ENCODE results near the gene ALKBH7. TPM values are rescaled to one million over a fixed set of nuclear protein-coding genes. Genes with fewer than 3 reads are reported as not detected.
"Not testable (repeated sequence)": the region's sequence is repeated elsewhere in the genome, so short reads cannot be mapped to it uniquely, and the experiment has no call there.

Gene ALKBH7
- total RNA-seq, 1 experiment from 2014 or later = 48.4 TPM

- Histone ChIP-seq H3K27me3 (no peaks in the 10 kb centered on the region), H3K36me3 (no peaks in the 10 kb centered on the region), H3K4me3 (no peak overlapping the region), H3K9me3 (no peaks in the 10 kb centered on the region)
- no peak for DNase-seq
Observed at GRCh38 chr19:6359568-6360341, 12.8 kb upstream of the ALKBH7 start.

- not testable (repeated sequence) for H3K27me3 ChIP-seq, DNase-seq, H3K36me3 ChIP-seq, H3K9me3 ChIP-seq, H3K4me3 ChIP-seq
Observed at GRCh38 chr19:6360445-6360844, 12.1 kb upstream of the ALKBH7 start.

- not testable (repeated sequence) for DNase-seq, H3K36me3 ChIP-seq, H3K27me3 ChIP-seq, H3K9me3 ChIP-seq
- H3K4me3 ChIP-seq = peak overlapping the region; percentile 80
Observed at GRCh38 chr19:6360857-6361216, 11.8 kb upstream of the ALKBH7 start.

- Histone ChIP-seq H3K4me3 (peak overlapping the region; percentile 80), H3K9me3 (no peaks in the 10 kb centered on the region), H3K36me3 (peaks cover 5% of the 10 kb centered on the region; the same call in 1 of the 2 replicates), H3K27me3 (no peaks in the 10 kb centered on the region)
- DNase-seq = peak; percentile 9
Observed at GRCh38 chr19:6362027-6362350, 10.6 kb upstream of the ALKBH7 start.

- Histone ChIP-seq H3K36me3 (peaks cover 5% of the 10 kb centered on the region; the same call in 1 of the 2 replicates), H3K4me3 (peak overlapping the region; percentile 80), H3K27me3 (no peaks in the 10 kb centered on the region), H3K9me3 (no peaks in the 10 kb centered on the region)
- DNase-seq = no peak
Observed at GRCh38 chr19:6362351-6362801, 10.2 kb upstream of the ALKBH7 start.

- Histone ChIP-seq H3K9me3 (no peaks in the 10 kb centered on the region), H3K27me3 (no peaks in the 10 kb centered on the region), H3K4me3 (no peak overlapping the region), H3K36me3 (peaks cover 7% of the 10 kb centered on the region; the same call in 1 of the 2 replicates)
- DNase-seq = no peak
Observed at GRCh38 chr19:6364353-6364752, 8.2 kb upstream of the ALKBH7 start.

- peak; percentile 93 for DNase-seq
- H3K36me3 ChIP-seq = no peaks in the 10 kb centered on the region
- H3K9me3 ChIP-seq = no peaks in the 10 kb centered on the region
- peak overlapping the region; percentile 73 for H3K4me3 ChIP-seq
- H3K27me3 ChIP-seq = no peaks in the 10 kb centered on the region
Observed at GRCh38 chr19:6373096-6373812, 660 bp downstream of the ALKBH7 start.

- H3K36me3 ChIP-seq = no peaks in the 10 kb centered on the region
- H3K9me3 ChIP-seq = no peaks in the 10 kb centered on the region
- H3K4me3 ChIP-seq = peak overlapping the region; percentile 45
- DNase-seq = no peak
- H3K27me3 ChIP-seq = no peaks in the 10 kb centered on the region
Observed at GRCh38 chr19:6373813-6374108, 1.2 kb downstream of the ALKBH7 start.

GRCh38 chr19:6374161-6374709 lies 1.6 kb downstream of the ALKBH7 start:
- Histone ChIP-seq H3K27me3 (no peaks in the 10 kb centered on the region), H3K36me3 (no peaks in the 10 kb centered on the region), H3K4me3 (no peak overlapping the region), H3K9me3 (no peaks in the 10 kb centered on the region)
- DNase-seq = no peak

- Histone ChIP-seq H3K36me3 (no peaks in the 10 kb centered on the region; the same call in 1 of the 2 replicates), H3K4me3 (no peak overlapping the region), H3K27me3 (no peaks in the 10 kb centered on the region), H3K9me3 (no peaks in the 10 kb centered on the region)
- no peak for DNase-seq
Observed at GRCh38 chr19:6374711-6375410, 2.3 kb downstream of the ALKBH7 start.

GRCh38 chr19:6375411-6376010 lies 2.9 kb downstream of the ALKBH7 start, which contains the start of gene PSPN:
Gene PSPN (minus strand): TSS chr19:6375933. CDS start chr19:6375849, 84 bp downstream.
- no peak for DNase-seq
- H3K36me3 ChIP-seq = no peaks in the 10 kb centered on the region; the same call in 1 of the 2 replicates
- no peaks in the 10 kb centered on the region for H3K9me3 ChIP-seq
- H3K4me3 ChIP-seq = no peak within 1 kb of the TSS
- no peaks in the 10 kb centered on the region for H3K27me3 ChIP-seq

GRCh38 chr19:6376512-6377190 lies 4.1 kb downstream of the ALKBH7 start:
- no peak for DNase-seq
- Histone ChIP-seq H3K36me3 (peaks cover 9% of the 10 kb centered on the region; the same call in 1 of the 2 replicates), H3K4me3 (no peak overlapping the region), H3K9me3 (no peaks in the 10 kb centered on the region), H3K27me3 (no peaks in the 10 kb centered on the region)

GRCh38 chr19:6378041-6378440 lies 5.4 kb downstream of the ALKBH7 start:
- DNase-seq = peak; percentile 27
- Histone ChIP-seq H3K4me3 (no peak overlapping the region), H3K36me3 (peaks cover 13% of the 10 kb centered on the region; the same call in 1 of the 2 replicates), H3K9me3 (no peaks in the 10 kb centered on the region), H3K27me3 (no peaks in the 10 kb centered on the region)

- Histone ChIP-seq H3K4me3 (no peak overlapping the region), H3K27me3 (no peaks in the 10 kb centered on the region), H3K36me3 (peaks cover 13% of the 10 kb centered on the region; the same call in 1 of the 2 replicates), H3K9me3 (no peaks in the 10 kb centered on the region)
- DNase-seq = no peak
Observed at GRCh38 chr19:6378486-6378885, 5.9 kb downstream of the ALKBH7 start.

- no peak overlapping the region for H3K4me3 ChIP-seq
- H3K36me3 ChIP-seq = peaks cover 13% of the 10 kb centered on the region; the same call in 1 of the 2 replicates
- no peaks in the 10 kb centered on the region for H3K27me3 ChIP-seq
- no peaks in the 10 kb centered on the region for H3K9me3 ChIP-seq
- DNase-seq = no peak
Observed at GRCh38 chr19:6379744-6380143, 7.2 kb downstream of the ALKBH7 start.
